Measurements from ENCODE around the gene TAF1C. TPM values are rescaled to one million over a fixed set of nuclear protein-coding genes. Genes with fewer than 3 reads are reported as not detected.

The TAF1C gene
- polyA plus RNA-seq, 3 donors = 40.6 to 65.6 (median 54.0) TPM

DNA sequence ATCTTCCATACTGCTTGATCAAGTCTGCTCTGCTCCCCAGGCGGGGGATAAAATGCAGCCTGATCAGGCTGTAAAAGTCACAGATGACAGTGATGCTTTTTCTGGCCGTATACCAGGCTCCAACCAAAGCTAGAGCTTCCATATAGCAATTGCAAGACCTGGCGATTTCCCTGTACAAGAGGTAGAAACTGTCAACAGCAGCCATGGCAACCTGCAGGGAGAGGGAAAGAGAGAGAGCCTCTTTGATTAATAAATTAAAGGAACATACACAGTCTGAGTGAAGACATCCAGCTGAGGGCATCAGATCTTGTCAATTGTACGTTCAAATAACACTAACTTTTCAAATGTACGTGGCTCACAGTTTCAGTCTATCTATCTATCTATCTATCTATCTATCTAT, 55.7 kb downstream of the TAF1C start:
- no peak for DNase-seq

Other genes with a start within 250 kb of the TAF1C start
- gene OSGIN1, start 233.8 kb downstream of the TAF1C start, polyA plus RNA-seq (ENCODE audit: insufficient read length in 3 of 3) = 1 to 10 TPM in 1 of 3 donors, under 1 TPM in 2; 0.68 to 1.0 (median 0.92) TPM
- 1 to 10 TPM; 3.1 to 3.3 (median 3.2) TPM for gene NECAB2, start 218.8 kb downstream of the TAF1C start, polyA plus RNA-seq (ENCODE audit: insufficient read length in 3 of 3)
- not detected for gene SLC38A8, start 144.3 kb downstream of the TAF1C start, polyA plus RNA-seq (ENCODE audit: insufficient read length in 3 of 3)
- gene MBTPS1, start 70.1 kb downstream of the TAF1C start, polyA plus RNA-seq (ENCODE audit: insufficient read length in 3 of 3) = 100 to 1,000 TPM; 108 to 118 (median 117) TPM
- gene HSDL1, start 41.9 kb downstream of the TAF1C start, polyA plus RNA-seq (ENCODE audit: insufficient read length in 3 of 3) = 10 to 100 TPM; 42.5 to 52.2 (median 42.7) TPM
- 10 to 100 TPM in 1 of 3 donors, 1 to 10 TPM in 2; 2.9 to 10.4 (median 7.7) TPM for gene DNAAF1, start 41.7 kb downstream of the TAF1C start, polyA plus RNA-seq (ENCODE audit: insufficient read length in 3 of 3)
- gene ADAD2, start 4.1 kb upstream of the TAF1C start, polyA plus RNA-seq (ENCODE audit: insufficient read length in 3 of 3) = under 1 TPM; 0.16 to 0.34 (median 0.25) TPM
- under 1 TPM; 0.03 to 0.09 (median 0.03) TPM for gene KCNG4, start 53.0 kb upstream of the TAF1C start, polyA plus RNA-seq (ENCODE audit: insufficient read length in 3 of 3)
- gene WFDC1, start 107.8 kb upstream of the TAF1C start, polyA plus RNA-seq (ENCODE audit: insufficient read length in 3 of 3) = 1 to 10 TPM; 2.0 to 3.1 (median 2.5) TPM
- 1 to 10 TPM in 2 of 3 donors, under 1 TPM in 1; 0.46 to 2.9 (median 1.4) TPM for gene ATP2C2, start 181.5 kb upstream of the TAF1C start, polyA plus RNA-seq (ENCODE audit: insufficient read length in 3 of 3)

All from renal pelvis (tissue), 4 donors.